Cardiac septum (tissue), 1 donor: ENCODE measurements around the gene SNAP29. TPM values are rescaled to one million over a fixed set of nuclear protein-coding genes. Genes with fewer than 3 reads are reported as not detected.
"Not testable (repeated sequence)": the region's sequence is repeated elsewhere in the genome, so short reads cannot be mapped to it uniquely, and the experiment has no call there.

Experiments used
- DNase-seq: peaks from one replicate; pipeline ENCODE4 v3.0.0-alpha.2; 2020; ENCODE audit warnings: low spot score
- intact Hi-C: fragments of 100-400 bp; cut with DNase I; formaldehyde crosslinking; loops from one replicate; pipeline ENCODE4 v1.14.0; 2022
- long read RNA-seq: library from polyadenylated mRNA; unstranded; transcript quantifications from one replicate; pipeline ENCODE4 v2.0.0, GENCODE V29; 2021
- total RNA-seq: library from RNA; stranded (reverse); fragmentation: NEBNext Ultra II Directional; extraction: Animal tissue kit (Norgen Biotek cat#: 25700); gene quantifications from one replicate; pipeline ENCODE4 v1.2.1, GENCODE V29; 2021
- donor health status: DM: no; HTN: no; CAD: no.

The SNAP29 gene
- 23.6 TPM for total RNA-seq
- long read RNA-seq, full-length matches to known transcripts, result 73 of 97 reads
- long read RNA-seq, partial matches to known transcripts, result 14 of 97 reads
- long read RNA-seq, other reads (novel, unspliced or antisense), result 10 of 97 reads

DNA sequence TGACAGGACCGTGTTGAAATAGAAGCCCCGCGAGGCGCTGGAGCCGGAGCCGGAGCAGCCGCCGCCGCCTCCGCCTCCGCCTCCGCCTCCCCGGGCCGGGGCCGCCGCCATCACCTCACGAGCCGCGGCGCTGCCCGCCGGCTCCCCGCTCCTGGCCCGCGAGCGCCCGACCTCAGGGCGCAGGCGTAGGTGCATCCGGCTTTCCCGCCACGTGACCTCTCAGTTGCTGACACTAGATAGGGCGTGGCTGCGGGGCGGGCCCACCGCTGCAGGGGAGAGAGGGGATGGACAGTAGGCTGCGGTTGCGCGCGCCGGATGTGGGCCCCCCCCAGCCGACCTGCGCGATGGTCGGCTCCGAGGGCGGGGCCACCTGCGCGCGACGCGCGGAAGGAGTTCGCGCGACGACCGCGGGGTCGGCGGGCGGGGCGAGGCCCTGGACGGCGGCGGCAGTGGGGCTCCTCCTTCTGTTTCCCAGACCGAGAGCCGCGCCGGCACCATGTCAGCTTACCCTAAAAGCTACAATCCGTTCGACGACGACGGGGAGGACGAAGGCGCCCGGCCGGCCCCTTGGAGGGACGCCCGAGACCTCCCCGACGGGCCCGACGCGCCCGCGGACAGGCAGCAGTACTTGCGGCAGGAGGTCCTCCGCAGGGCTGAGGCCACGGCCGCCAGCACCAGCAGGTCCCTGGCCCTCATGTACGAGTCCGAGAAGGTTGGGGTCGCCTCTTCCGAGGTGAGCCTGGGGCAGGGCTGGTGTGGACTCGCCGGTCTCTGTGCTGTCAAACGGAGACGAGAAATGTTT lies at the start of gene SNAP29, which contains the start of gene PI4KA:
Gene SNAP29 (plus strand): TSS at position 393 of the 802 bp plus-strand sequence. CDS start 104 bp downstream, at position 497.
Gene PI4KA (minus strand): TSS at position 197 of the 802 bp plus-strand sequence. CDS start 86 bp downstream, at position 111.
- intact Hi-C loops, result loop anchor here (1.0 to 5.0 kb wide), 3 partner anchors 58 to 142 kb away; partner anchors contain the start of genes CRKL and LZTR1
- DNase-seq, result peak; percentile 100

- intact Hi-C loops, result no loop called here
- no peak for DNase-seq
These were observed 49.1 kb upstream of the SNAP29 start for GRCh38 chr22:20809538-20810185.

- intact Hi-C loops, result no loop called here
- DNase-seq, result no peak
These were observed 48.2 kb upstream of the SNAP29 start for GRCh38 chr22:20810645-20811044.

DNA sequence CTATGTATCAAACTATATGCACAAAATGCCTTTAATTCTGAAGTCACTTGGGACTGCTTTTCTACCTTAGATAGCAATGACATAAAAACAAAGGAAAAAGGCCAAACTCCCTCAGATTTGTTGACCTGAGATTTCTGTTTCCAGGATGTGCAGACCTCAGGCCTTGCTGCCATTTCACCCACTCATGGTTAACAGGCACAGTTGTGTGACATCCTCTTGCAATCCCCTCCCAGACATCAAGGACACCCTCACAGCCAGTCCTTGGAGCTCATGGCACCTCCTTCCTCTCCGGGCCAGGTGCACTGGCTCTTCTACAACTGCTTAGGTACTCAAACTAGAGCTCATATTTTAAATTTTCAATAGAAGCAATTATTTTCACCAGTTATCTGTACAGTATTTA lies 47.6 kb upstream of the SNAP29 start:
- DNase-seq, result no peak
- intact Hi-C loops, result no loop called here

DNA sequence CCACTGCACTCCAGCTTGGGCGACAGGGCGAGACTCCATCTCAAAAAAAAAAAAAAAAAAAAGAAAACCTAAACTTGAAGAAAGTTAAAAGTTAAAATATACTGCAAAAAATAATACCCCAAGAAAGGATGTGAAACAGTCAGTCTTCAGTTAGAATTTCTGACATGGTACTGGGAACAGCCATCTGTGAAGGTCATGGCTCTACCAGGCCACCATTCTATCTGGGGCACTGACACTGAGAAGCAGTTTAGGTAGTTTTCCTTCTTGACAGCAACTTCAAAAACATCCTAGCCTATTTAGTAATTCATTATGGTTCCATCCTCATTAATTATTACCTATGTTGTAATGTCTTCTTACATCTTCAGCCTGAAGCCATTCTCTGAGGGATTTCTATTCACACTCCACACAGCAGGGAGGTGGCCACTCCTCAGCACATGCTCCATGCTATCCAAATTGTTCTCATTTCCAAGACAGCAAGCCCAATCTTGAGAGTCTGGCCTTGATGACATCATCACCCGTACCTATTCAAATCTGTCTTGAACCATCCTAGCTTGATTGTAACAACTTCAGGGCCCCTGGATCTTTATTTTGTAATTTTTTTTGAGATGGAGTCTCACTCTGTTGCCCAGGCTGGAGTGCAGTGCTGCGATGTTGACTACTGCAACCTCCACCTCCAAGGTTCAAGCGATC lies 46.7 kb upstream of the SNAP29 start:
- intact Hi-C loops, result no loop called here
- no peak for DNase-seq

DNA sequence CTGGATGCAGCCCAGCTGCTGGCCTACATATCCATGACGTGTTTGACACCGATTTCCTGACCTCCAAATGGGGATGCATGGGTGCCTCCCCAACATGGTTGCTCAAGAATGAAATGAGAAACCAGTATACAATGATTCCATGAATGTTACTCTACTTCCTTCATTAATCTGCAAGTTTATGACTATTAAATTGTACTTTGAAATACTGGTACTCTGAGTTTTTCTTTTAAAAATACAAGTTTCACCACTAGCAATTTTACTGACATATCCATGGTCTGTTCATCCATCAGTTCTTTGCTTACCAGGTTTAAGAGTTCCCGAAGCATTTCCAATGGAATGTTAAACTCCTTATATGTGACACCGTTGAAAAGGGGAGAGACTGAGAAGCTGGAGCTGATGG lies 45.8 kb upstream of the SNAP29 start:
- no peak for DNase-seq
- intact Hi-C loops, result no loop called here

DNA sequence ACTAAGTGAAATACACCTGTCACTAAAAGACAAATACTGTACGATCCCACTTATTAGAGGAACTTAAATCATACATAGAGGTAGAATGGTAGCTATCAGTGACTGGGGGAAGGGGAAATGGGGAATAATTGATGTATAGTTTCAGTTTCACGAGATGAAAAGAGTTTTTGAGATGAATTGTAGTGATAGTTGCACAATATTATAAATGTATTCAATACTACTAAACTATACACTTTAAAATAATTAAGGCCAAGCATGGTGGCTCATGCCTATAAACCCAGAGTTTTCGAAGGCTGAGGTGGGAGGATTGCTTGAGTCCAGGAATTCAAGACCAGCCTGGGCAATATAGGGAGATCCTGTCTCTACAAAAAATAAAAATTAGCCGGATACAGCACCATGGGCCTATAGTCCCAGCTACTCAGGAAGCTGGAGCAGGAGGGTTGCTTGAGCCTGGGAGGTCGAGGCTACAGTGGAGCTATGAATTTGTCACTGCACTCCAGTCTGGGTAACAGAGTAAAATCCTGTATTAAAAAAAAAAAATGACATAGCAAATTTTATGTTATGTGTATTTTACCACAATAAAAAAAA lies 44.5 kb upstream of the SNAP29 start:
- intact Hi-C loops, result no loop called here
- DNase-seq, result no peak

- intact Hi-C loops, result no loop called here
- no peak for DNase-seq
These were observed 43.2 kb upstream of the SNAP29 start for GRCh38 chr22:20815477-20816050.

DNA sequence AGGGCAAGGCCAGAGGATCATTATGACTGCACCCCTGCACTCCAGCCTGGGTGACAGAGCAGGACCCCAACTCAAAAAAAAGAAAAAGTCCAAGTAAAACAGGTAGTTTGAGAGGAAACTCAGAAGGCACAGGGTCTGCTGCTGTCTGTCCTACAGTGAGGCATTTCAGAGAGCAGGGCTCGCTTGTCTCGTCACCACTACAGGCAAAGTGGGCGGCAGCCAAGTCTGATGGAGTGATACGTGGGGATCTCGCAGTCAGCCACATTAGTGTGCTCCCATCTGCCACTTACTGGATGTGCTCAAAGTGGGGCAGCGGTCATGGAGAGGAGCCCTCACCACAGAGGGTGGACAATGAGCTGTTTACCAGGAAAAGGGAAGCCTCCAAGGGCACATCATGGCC lies 42.2 kb upstream of the SNAP29 start:
- no peak for DNase-seq
- intact Hi-C loops, result no loop called here

GRCh38 chr22:20818471-20818870 lies 40.3 kb upstream of the SNAP29 start:
- intact Hi-C loops, result no loop called here
- DNase-seq, result no peak

- no peak for DNase-seq
- intact Hi-C loops, result no loop called here
These were observed 39.3 kb upstream of the SNAP29 start for GRCh38 chr22:20819471-20819870.

DNA sequence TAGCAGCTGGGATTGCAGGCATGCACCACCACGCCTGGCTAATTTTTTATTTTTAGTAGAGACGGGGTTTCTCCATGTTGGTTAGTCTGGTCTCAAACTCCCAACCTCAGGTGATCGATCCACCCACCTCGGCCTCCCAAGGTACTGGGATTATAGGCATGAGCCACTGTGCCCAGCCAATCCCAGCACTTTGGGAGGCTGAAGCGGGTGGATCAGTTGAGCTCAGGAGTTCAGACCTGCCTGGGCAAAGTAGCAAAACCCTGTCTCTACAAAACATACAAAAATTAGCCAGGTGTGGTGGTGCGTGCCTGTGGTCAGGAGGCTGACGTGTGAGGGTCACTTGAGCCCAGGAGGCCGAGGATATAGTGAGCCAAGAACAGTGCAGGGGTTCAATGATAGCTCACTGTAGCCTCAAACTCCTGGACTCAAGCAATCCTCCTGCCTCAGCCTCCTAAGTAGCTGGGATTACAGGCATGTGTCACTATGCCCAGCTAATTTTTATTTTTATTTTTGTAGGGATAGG lies 37.0 kb upstream of the SNAP29 start:
- intact Hi-C loops, DNase-seq: not testable (repeated sequence)

DNA sequence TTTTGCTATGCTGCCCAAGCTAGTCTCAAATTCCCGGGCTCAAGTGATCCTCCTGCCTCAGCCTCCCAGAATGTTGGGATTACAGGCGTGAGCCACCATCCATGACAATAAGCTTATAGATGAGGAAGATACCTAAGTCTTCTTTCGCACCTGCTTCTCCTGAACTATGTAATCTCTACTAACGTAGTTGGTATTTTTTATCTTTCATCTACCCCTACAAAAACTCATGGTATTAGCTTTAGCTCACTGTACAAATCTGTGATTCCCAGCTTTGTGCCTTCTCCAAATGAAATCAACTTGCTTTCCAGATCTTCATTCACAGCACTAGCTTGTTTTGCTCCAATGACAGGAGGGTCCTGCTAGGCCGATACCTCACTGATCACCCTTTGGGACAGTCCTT lies 36.6 kb upstream of the SNAP29 start:
- DNase-seq, result no peak
- intact Hi-C loops, result no loop called here

GRCh38 chr22:20823264-20823663 lies 35.5 kb upstream of the SNAP29 start:
- no peak for DNase-seq
- intact Hi-C loops, result no loop called here

DNA sequence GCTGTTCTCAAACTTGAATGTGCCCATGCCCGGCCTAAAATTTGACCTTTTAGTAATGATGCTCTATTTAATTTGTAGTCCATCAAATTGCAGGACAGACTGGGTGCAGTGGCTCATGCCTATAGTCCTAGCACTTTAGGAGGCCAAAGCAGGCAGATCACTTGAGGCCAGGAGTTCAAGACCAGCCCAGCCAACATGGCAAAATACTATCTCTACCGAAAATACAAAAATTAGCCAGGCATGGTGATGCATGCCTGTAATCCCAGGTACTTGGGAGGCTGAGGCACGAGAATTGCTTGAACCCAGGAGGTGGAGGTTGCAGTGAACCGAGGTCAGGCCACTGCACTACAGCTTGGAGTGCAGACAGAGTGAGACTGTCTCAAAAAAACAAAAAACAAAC lies 33.6 kb upstream of the SNAP29 start:
- intact Hi-C loops, DNase-seq: not testable (repeated sequence)

- DNase-seq, result no peak
- intact Hi-C loops, result no loop called here
These were observed 33.2 kb upstream of the SNAP29 start for GRCh38 chr22:20825624-20826023.

DNA sequence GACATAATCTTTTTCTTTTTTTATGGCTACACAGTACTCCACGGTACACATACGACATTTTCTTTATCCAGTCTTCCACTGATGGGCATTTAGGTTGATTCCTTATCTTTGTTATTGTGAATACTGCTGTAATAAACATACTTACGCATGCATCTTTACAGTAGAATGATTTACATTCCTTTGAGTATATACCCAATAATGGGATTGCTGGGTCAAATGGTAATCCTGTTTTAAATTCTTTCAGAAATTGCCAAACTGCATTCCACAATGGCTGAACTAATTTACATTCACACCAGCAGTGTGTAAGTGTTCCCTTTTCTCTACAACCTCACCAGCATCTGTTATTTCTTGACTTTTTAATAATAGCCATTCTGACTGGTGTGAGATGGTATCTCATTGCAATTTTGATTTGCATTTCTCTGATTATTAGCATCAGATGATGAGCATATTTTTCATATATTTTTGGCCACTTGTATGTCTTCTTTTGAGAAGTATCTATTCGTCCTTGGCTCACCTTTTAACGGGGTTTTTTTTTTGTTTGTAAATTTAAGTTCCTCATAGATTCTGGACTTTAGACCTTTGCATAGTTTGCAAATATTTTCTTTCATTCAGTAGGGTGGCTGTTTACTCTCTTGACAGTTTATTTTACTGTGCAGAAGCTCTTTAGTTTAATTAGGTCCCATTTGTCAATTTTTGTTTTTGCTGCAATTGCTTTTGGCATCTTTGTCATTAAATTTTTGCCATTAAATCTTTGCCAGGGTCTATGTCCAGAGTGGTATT lies 32.2 kb upstream of the SNAP29 start:
- intact Hi-C loops, DNase-seq: not testable (repeated sequence)

DNA sequence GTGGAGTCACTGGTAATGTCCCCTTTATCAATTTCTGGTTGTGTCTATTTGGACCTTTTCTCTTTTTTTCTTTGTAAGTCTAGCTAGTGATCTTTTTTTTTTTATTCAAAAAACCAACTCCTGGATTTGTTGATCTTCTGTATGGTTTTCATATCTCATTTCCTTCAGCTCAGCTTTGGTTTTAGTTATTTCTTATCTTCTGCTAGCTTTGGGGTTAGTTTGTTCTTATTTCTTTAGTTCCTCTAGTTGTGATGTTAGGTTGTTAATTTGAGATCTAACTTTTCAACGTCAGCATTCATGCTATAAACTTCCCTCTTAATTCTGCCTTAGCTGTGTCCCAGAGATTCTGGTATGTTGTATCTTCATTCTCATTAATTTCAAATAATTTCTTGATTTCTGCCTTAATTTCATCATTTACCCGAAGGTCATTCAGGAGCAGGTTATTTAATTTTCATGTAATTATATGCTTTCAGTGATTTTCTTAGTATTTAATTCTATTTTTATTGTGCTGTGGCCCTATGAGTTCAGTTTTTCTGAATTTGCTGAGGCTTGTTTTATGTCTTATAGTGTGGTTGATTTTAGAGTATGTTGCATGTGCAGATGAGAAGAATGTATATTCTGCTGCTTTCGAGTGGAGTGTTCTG lies 29.2 kb upstream of the SNAP29 start:
- no peak for DNase-seq
- intact Hi-C loops, result no loop called here
